GM12891 (cell line): Measurements from ENCODE around the gene ZNF230.

Source experiments
- POLR2AphosphoS5 ChIP-seq: IDR thresholded peaks from 2 replicates; pipeline ENCODE4 v1.6.1; 2011; ENCODE audit warnings: low read depth, low read length, control low read depth
- SPI1 ChIP-seq: IDR thresholded peaks from 2 replicates; pipeline ENCODE4 v1.6.1; 2011; ENCODE audit warnings: low read depth, low read length, control low read depth
- TAF1 ChIP-seq: IDR thresholded peaks from 2 replicates; pipeline ENCODE4 v1.6.1; 2011; ENCODE audit warnings: low read depth, low read length, control low read depth

- TF ChIP-seq POLR2AphosphoS5, result no peak
- no peak for TF ChIP-seq TAF1
- no peak for TF ChIP-seq SPI1
These were observed 29.3 kb downstream of the ZNF230 start for GRCh38 chr19:44032001-44032610.
